Measurements from ENCODE around the gene SETBP1. TPM values are rescaled to one million over a fixed set of nuclear protein-coding genes. Genes with fewer than 3 reads are reported as not detected.

Gene SETBP1
- total and polyA plus RNA-seq, 3 donors from 2014 or later = 6.2 to 34.7 (median 33.1) TPM

DNA sequence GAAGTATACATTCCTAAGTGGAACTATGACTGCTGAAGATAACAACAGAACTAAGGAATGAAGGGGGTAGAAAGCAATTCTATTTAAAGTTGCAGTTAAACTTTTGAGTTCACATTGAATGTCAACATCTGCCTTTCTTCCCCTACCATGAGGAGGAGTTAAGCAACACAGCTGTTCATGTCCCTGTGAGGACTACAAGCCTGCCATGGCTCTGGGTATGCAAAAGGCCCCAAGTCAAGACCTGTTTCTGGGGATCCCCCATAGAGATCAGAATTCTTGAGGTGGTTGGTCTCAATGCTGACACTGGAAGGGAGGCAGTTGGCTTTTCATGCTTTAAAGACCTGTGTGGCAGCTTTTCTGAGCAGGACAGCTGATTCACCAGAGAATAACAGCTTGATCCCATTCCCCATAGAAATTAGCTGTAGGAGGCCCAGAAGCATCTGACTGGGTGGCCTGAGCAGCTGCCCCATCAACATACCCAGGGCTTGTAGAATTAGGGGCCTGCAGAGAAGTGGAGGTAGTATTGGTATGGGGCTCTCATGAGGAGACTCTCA lies 131.0 kb downstream of the SETBP1 start:
- Histone ChIP-seq H3K4me1 (no peaks in the 10 kb centered on the region), H3K36me3 (ENCODE audit: low read depth, missing control alignments) (no peaks in the 10 kb centered on the region), H3K27ac (no peak overlapping the region), H3K4me3 (no peak overlapping the region), H3K27me3 (no peaks in the 10 kb centered on the region), H3K9me3 (no peaks in the 10 kb centered on the region)
- DNase-seq = no peak
- intact Hi-C loops (cut with DNase I; ENCODE audit: low total_unique reads) = no loop called here
- TF ChIP-seq, protein P1, sequence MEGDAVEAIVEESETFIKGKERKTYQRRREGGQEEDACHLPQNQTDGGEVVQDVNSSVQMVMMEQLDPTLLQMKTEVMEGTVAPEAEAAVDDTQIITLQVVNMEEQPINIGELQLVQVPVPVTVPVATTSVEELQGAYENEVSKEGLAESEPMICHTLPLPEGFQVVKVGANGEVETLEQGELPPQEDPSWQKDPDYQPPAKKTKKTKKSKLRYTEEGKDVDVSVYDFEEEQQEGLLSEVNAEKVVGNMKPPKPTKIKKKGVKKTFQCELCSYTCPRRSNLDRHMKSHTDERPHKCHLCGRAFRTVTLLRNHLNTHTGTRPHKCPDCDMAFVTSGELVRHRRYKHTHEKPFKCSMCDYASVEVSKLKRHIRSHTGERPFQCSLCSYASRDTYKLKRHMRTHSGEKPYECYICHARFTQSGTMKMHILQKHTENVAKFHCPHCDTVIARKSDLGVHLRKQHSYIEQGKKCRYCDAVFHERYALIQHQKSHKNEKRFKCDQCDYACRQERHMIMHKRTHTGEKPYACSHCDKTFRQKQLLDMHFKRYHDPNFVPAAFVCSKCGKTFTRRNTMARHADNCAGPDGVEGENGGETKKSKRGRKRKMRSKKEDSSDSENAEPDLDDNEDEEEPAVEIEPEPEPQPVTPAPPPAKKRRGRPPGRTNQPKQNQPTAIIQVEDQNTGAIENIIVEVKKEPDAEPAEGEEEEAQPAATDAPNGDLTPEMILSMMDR (IDR thresholded peaks at IDR 0.05) = no peak
- TF ChIP-seq POLR2A (IDR thresholded peaks at IDR 0.05) = no peak

DNA sequence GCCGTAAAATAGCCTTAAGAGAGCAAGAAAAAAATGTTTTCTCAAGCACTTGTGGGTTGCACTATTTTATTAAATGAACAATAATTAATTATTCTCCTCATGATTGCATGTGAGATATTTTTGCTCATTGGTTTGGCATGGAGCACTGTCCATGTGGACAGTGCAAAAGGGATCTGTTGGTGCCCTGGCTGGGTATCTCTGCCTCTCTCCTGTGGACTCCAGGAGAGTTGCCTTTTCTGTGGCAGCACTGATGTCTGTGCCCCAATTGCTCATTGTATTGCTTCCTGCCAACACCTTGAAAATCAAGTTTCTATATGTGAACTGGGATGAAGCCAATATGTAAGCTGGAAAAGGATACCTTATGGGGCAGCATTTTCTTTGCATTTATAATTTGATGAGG lies 131.7 kb downstream of the SETBP1 start:
- Histone ChIP-seq H3K9me3 (no peaks in the 10 kb centered on the region), H3K4me3 (no peak overlapping the region), H3K36me3 (ENCODE audit: low read depth, missing control alignments) (no peaks in the 10 kb centered on the region), H3K27me3 (no peaks in the 10 kb centered on the region), H3K27ac (no peak overlapping the region), H3K4me1 (no peaks in the 10 kb centered on the region)
- 93 to 100% methylated on average over 1 of the region's 1 CpG for WGBS, 2 donors
- intact Hi-C loops (cut with DNase I; ENCODE audit: low total_unique reads) = no loop called here
- DNase-seq = no peak
- no peak for TF ChIP-seq POLR2A (IDR thresholded peaks at IDR 0.05)
- TF ChIP-seq, protein P1 (IDR thresholded peaks at IDR 0.05) = no peak

DNA sequence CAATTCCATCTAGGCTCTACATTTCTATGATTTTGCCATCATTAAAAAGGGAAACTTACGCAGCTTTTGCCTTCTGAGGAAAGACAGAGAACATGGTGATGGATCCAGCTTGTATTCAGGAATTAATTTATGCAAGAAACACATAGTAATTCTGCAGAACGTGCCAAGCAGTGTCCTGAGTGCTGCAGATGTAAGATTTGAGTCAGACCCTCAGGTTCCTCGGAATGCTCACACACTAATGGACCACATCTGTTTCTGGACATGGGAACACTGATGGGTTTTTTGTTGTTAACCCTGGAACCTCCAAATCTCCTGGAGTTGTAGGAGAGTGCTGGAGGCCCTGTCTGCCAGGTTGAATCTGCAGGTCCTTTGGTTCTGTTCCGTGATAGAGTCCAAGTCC lies 132.9 kb downstream of the SETBP1 start:
- intact Hi-C loops (cut with DNase I; ENCODE audit: low total_unique reads) = no loop called here
- no peak overlapping the region for H3K4me3 ChIP-seq
- H3K4me1 ChIP-seq = no peaks in the 10 kb centered on the region
- no peaks in the 10 kb centered on the region for H3K27me3 ChIP-seq
- 87 to 91% methylated on average over 4 of the region's 4 CpGs for WGBS, 2 donors
- no peak overlapping the region for H3K27ac ChIP-seq
- no peak for TF ChIP-seq POLR2A (IDR thresholded peaks at IDR 0.05)
- no peak for DNase-seq
- H3K9me3 ChIP-seq = no peaks in the 10 kb centered on the region
- H3K36me3 ChIP-seq (ENCODE audit: low read depth, missing control alignments) = no peaks in the 10 kb centered on the region

DNA sequence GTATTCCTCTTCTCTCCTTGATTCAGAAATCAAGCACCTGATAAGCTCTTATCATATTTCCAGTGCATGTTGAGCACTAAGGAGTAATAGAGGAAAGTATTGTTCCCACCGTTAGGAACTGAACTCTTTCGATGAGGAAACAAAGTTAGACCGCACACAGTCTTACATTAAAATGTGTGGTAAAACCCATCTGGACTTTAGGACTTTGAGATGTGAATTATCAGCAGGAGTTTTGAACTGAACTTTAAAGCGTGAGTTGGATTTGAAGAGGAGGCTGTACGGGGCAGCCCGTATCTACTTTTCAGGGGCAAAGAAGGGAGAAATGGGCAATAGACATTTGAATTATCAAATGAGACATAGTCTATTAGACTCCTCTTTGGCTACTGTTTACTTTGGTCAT lies 134.4 kb downstream of the SETBP1 start:
- H3K4me1 ChIP-seq = no peaks in the 10 kb centered on the region
- H3K9me3 ChIP-seq = no peaks in the 10 kb centered on the region
- H3K4me3 ChIP-seq = no peak overlapping the region
- intact Hi-C loops (cut with DNase I; ENCODE audit: low total_unique reads) = no loop called here
- TF ChIP-seq POLR2A (IDR thresholded peaks at IDR 0.05) = no peak
- TF ChIP-seq, protein P1 (IDR thresholded peaks at IDR 0.05) = no peak
- H3K27me3 ChIP-seq = no peaks in the 10 kb centered on the region
- WGBS, 2 donors = 86 to 95% methylated on average over 6 of the region's 6 CpGs
- DNase-seq = no peak
- H3K27ac ChIP-seq = no peak overlapping the region
- no peaks in the 10 kb centered on the region for H3K36me3 ChIP-seq (ENCODE audit: low read depth, missing control alignments)

DNA sequence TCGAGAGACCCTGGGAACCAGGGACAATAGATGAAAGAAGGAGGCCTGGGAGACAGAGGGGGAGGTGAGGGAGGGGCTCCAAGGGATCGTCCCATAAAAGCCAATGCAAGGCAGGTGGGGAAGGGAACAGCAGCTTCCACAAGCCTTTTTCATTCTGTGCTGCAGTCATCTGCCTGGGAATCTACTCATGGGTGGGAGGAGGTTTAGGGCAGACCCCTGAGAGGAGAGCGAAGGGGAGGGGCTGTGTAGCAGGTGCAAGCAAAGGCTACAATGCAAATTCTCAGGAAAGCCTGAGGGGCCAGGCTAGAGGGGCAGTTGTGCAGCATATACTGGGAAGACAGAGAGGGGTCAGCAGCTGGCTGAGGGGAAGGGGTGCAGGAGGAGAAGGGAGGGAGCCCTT lies 135.4 kb downstream of the SETBP1 start:
- intact Hi-C loops (cut with DNase I; ENCODE audit: low total_unique reads) = no loop called here
- no peaks in the 10 kb centered on the region for H3K9me3 ChIP-seq
- H3K27ac ChIP-seq = no peak overlapping the region
- no peaks in the 10 kb centered on the region for H3K4me1 ChIP-seq
- WGBS, 2 donors = 79 to 83% methylated on average over 3 of the region's 3 CpGs
- no peak overlapping the region for H3K4me3 ChIP-seq
- TF ChIP-seq, protein P1 (IDR thresholded peaks at IDR 0.05) = no peak
- TF ChIP-seq POLR2A (IDR thresholded peaks at IDR 0.05) = no peak
- no peak for DNase-seq
- H3K27me3 ChIP-seq = no peaks in the 10 kb centered on the region
- no peaks in the 10 kb centered on the region for H3K36me3 ChIP-seq (ENCODE audit: low read depth, missing control alignments)
